Loucy (cell line): Measurements from ENCODE around the gene ZNF14.

Experiments used
- H2AFZ ChIP-seq: fragments of 200-600 bp; sonication (generic); 2 replicates; pipeline ENCODE4 v1.6.0; 2016; ENCODE audit warnings: antibody characterized with exemption, mild to moderate bottlenecking, low read length, moderate library complexity
- H3F3A ChIP-seq: fragments of 200-600 bp; 2 replicates; pipeline ENCODE4 v1.6.0; 2016; ENCODE audit warnings: antibody characterized with exemption, low read depth, mild to moderate bottlenecking
- H3K27me3 ChIP-seq: fragments of 200-600 bp; sonication (generic); 2 replicates; pipeline ENCODE4 v1.6.1; 2014; ENCODE audit warnings: low read length, mild to moderate bottlenecking; ENCODE audit not compliant: insufficient read depth, poor library complexity, severe bottlenecking
- H3K36me3 ChIP-seq: fragments of 200-600 bp; sonication (generic); 2 replicates; pipeline ENCODE4 v1.6.1; 2016; ENCODE audit warnings: low read length; ENCODE audit not compliant: insufficient read depth
- H3K4me1 ChIP-seq: fragments of 200-600 bp; sonication (generic); 2 replicates; pipeline ENCODE4 v1.5.1; 2014; ENCODE audit warnings: low read length, mild to moderate bottlenecking; ENCODE audit not compliant: insufficient read depth, poor library complexity, severe bottlenecking
- H3K4me2 ChIP-seq: fragments of 200-600 bp; sonication (generic); 2 replicates; pipeline ENCODE4 v1.6.0; 2014; ENCODE audit warnings: antibody characterized with exemption, low read length, low read depth, mild to moderate bottlenecking; ENCODE audit not compliant: poor library complexity, severe bottlenecking
- H3K4me3 ChIP-seq: fragments of 200-600 bp; sonication (generic); 2 replicates; pipeline ENCODE4 v1.5.1; 2014; ENCODE audit warnings: low read length, mild to moderate bottlenecking, mixed read lengths; ENCODE audit not compliant: poor library complexity, severe bottlenecking
- H3K79me2 ChIP-seq: fragments of 200-600 bp; sonication (generic); 2 replicates; pipeline ENCODE4 v1.6.1; 2014; ENCODE audit warnings: low read length; ENCODE audit not compliant: insufficient read depth
- H3K9ac ChIP-seq: fragments of 200-600 bp; sonication (generic); 2 replicates; pipeline ENCODE4 v1.6.0; 2014; ENCODE audit warnings: mild to moderate bottlenecking, low read depth, low read length, moderate library complexity; ENCODE audit not compliant: poor library complexity, severe bottlenecking
- H3K9me2 ChIP-seq: fragments of 200-600 bp; sonication (generic); replicated peaks from 2 replicates; pipeline ENCODE4 v1.6.1; 2016; ENCODE audit warnings: low read depth, low read length, mixed read lengths
- H3K9me3 ChIP-seq: fragments of 200-600 bp; sonication (generic); 2 replicates; pipeline ENCODE4 v1.6.1; 2014; ENCODE audit warnings: mild to moderate bottlenecking, antibody characterized with exemption, low read length, low read depth; ENCODE audit not compliant: insufficient read depth
- H4K20me1 ChIP-seq: fragments of 200-600 bp; sonication (generic); 2 replicates; pipeline ENCODE4 v1.6.0; 2014; ENCODE audit warnings: antibody characterized with exemption, low read length, mild to moderate bottlenecking; ENCODE audit not compliant: insufficient read depth, poor library complexity, severe bottlenecking
- EZH2phosphoT487 ChIP-seq: fragments of 200-600 bp; IDR thresholded peaks from 2 replicates; pipeline ENCODE4 v1.6.1; 2018; ENCODE audit warnings: antibody characterized with exemption, mild to moderate bottlenecking, moderate library complexity, borderline replicate concordance
- TF ChIP-seq, protein P1 (sequence below): fragments of 200-600 bp; sonication (generic); conservative IDR thresholded peaks from 2 replicates; pipeline ENCODE4 v1.5.1; 2014; ENCODE audit warnings: mild to moderate bottlenecking, antibody characterized with exemption, low read length

Gene ZNF14

DNA sequence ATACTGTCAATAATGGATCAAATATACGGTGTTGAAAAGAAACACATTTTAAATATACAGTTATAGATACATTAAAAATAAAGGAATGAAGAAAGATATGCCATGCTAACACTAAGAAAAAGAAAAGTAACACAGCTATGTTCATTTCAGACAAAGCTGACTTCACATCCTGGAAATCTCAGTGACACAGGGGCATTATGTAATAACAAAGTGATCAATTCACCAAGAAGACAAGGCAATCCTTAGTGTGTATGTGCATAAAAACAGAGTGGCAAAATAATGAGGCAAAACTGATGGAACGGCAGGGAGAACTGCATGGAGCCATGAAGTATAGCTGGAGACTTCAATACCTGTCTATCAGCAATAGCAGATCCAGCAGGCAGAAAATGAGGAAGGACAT lies 13.1 kb downstream of the ZNF14 start:
- Histone ChIP-seq H3F3A (no peaks in the 10 kb centered on the region), H3K79me2 (peaks cover 46% of the 10 kb centered on the region), H3K9me2 (no peaks in the 10 kb centered on the region), H3K36me3 (peaks cover 10% of the 10 kb centered on the region), H3K27me3 (no peaks in the 10 kb centered on the region), H4K20me1 (no peaks in the 10 kb centered on the region), H3K4me3 (no peak overlapping the region), H3K9ac (no peak overlapping the region), H3K4me1 (no peaks in the 10 kb centered on the region), H3K9me3 (peaks cover 38% of the 10 kb centered on the region; the same call in 1 of the 2 replicates), H2AFZ (no peak overlapping the region), H3K4me2 (no peak overlapping the region)
- no peak for TF ChIP-seq EZH2phosphoT487
- TF ChIP-seq, protein P1, sequence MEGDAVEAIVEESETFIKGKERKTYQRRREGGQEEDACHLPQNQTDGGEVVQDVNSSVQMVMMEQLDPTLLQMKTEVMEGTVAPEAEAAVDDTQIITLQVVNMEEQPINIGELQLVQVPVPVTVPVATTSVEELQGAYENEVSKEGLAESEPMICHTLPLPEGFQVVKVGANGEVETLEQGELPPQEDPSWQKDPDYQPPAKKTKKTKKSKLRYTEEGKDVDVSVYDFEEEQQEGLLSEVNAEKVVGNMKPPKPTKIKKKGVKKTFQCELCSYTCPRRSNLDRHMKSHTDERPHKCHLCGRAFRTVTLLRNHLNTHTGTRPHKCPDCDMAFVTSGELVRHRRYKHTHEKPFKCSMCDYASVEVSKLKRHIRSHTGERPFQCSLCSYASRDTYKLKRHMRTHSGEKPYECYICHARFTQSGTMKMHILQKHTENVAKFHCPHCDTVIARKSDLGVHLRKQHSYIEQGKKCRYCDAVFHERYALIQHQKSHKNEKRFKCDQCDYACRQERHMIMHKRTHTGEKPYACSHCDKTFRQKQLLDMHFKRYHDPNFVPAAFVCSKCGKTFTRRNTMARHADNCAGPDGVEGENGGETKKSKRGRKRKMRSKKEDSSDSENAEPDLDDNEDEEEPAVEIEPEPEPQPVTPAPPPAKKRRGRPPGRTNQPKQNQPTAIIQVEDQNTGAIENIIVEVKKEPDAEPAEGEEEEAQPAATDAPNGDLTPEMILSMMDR, result no peak

GRCh38 chr19:19711934-19712828 lies 20.7 kb downstream of the ZNF14 start:
- peaks cover 74% of the 10 kb centered on the region for H3K9me3 ChIP-seq
- TF ChIP-seq, protein P1, result no peak
- peaks cover 55% of the 10 kb centered on the region for H3K36me3 ChIP-seq
- H3K9ac ChIP-seq, result no peak overlapping the region
- peaks cover 10% of the 10 kb centered on the region for H3K27me3 ChIP-seq
- H4K20me1 ChIP-seq, result no peaks in the 10 kb centered on the region
- no peak overlapping the region for H3K4me2 ChIP-seq
- H3K79me2 ChIP-seq, result peaks cover 11% of the 10 kb centered on the region
- no peak overlapping the region for H2AFZ ChIP-seq
- no peaks in the 10 kb centered on the region for H3K4me1 ChIP-seq
- H3F3A ChIP-seq, result no peaks in the 10 kb centered on the region
- no peaks in the 10 kb centered on the region for H3K9me2 ChIP-seq
- no peak overlapping the region for H3K4me3 ChIP-seq

DNA sequence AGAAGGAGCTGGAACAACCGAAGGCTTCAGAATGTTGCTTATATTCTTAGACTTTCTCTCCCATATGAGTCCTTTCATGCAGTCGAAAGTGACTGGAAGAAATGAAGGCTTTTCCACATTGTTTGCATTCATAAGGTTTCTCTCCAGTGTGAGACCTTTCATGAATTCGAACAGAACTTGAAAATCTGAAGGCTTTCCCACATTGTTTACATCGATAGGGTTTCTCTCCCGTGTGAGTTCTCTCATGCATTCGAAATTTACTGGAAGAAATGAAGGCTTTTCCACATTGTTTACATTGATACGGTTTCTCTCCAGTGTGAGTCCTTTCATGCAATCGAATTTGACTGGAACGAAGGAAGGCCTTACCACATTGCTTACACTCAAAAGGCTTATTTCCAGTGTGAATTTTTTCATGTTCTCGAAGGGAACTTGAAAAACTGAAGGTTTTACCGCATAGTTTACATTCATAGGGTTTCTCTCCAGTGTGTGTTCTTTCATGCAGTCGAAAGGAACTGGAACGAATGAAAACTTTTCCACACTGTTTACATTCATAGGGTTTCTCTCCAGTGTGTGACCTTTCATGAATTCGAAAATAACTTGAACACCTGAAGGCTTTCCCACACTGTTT lies 21.5 kb downstream of the ZNF14 start:
- no peaks in the 10 kb centered on the region for H3K9me2 ChIP-seq
- H3F3A ChIP-seq, result no peaks in the 10 kb centered on the region
- H4K20me1 ChIP-seq, result no peaks in the 10 kb centered on the region
- H3K27me3 ChIP-seq, result peaks cover 10% of the 10 kb centered on the region
- H3K9me3 ChIP-seq, result peaks cover 72% of the 10 kb centered on the region
- peaks cover 55% of the 10 kb centered on the region for H3K36me3 ChIP-seq
- H3K4me1 ChIP-seq, result no peaks in the 10 kb centered on the region
- H3K79me2 ChIP-seq, result peaks cover 3% of the 10 kb centered on the region
- H3K4me2 ChIP-seq, result no peak overlapping the region
- H3K9ac ChIP-seq, result no peak overlapping the region
- TF ChIP-seq EZH2phosphoT487, result no peak
- TF ChIP-seq, protein P1, result no peak
- H3K4me3 ChIP-seq, result no peak overlapping the region
- H2AFZ ChIP-seq, result no peak overlapping the region
